Right lobe of liver (tissue), 6 donors: ENCODE measurements around the gene AP1S3. TPM values are rescaled to one million over a fixed set of nuclear protein-coding genes. Genes with fewer than 3 reads are reported as not detected.
A peak's percentile ranks its signal among the peaks of the same experiment; 100 is the strongest.

Experiments used
- ATAC-seq, 4 donors: fragments of 200-7000 bp; cut with Tn5 transposase; one replicate each; pipeline ENCODE4 v1.9.1; 2020; ENCODE audit warnings: mild to moderate bottlenecking in 4 of 4, moderate library complexity in 4 of 4
- DNase-seq, 3 donors: peaks; one replicate each; pipeline ENCODE4 v3.0.0-alpha.2; 2020
- H3K27ac ChIP-seq, 3 donors: fragments of 200-600 bp; one replicate each; pipeline ENCODE4 v1.8.0; 2022
- H3K27me3 ChIP-seq, 2 donors: fragments of 200-600 bp; one replicate each; pipeline ENCODE4 v1.8.0; 2022
- H3K36me3 ChIP-seq, 4 donors: fragments of 200-600 bp; sonication (generic) in 1 of 4; one replicate each; pipeline versions ENCODE4 v1.5.1 to v1.8.0; 2017 to 2022; ENCODE audit warnings: control low read depth in 1 of 4
- H3K4me1 ChIP-seq, 4 donors: fragments of 200-600 bp; sonication (generic) in 1 of 4; one replicate each; pipeline versions ENCODE4 v1.5.1 to v1.8.0; 2017 to 2022; ENCODE audit warnings: control low read depth in 1 of 4
- H3K4me3 ChIP-seq, 3 donors: fragments of 200-600 bp; one replicate each; pipeline ENCODE4 v1.8.0; 2022
- H3K9me3 ChIP-seq, 4 donors: fragments of 200-600 bp; sonication (generic) in 1 of 4; one replicate each; pipeline versions ENCODE4 v1.5.1 to v1.8.0; 2017 to 2022; ENCODE audit warnings: control low read depth in 1 of 4
- POLR2A ChIP-seq: fragments of 450-650 bp; IDR thresholded peaks from one replicate; pipeline ENCODE4 v1.6.1; 2017; ENCODE audit warnings: antibody characterized with exemption, mild to moderate bottlenecking
- WGBS: methylation state at CpG from one replicate; pipeline ENCODE4 v1.1.6; 2018; ENCODE audit warnings: low coverage, low lambda C conversion rate; ENCODE audit not compliant: insufficient coverage; ENCODE audit errors: missing lambda C conversion rate; 5-methylcytosine and 5-hydroxymethylcytosine counted together
- intact Hi-C, 2 donors: fragments of 100-400 bp; cut with DNase I; formaldehyde crosslinking; loops; one replicate each; pipeline versions ENCODE4 v1.11.2 to v1.14.1; 2022
- total RNA-seq, 6 experiments: library from RNA; depleted of rRNA in 2 of 6; stranded (reverse); fragments of >200 nt in 2 of 6; fragmentation: NEBNext Ultra II Directional in 3 of 6; extraction: Animal tissue kit (Norgen Biotek cat#: 25700) in 3 of 6; gene quantifications; one replicate each; pipeline versions ENCODE4 v1.1.0 to v1.2.4, GENCODE V29; 2016 to 2023
- TF ChIP-seq, protein P1 (sequence below), 4 donors: fragments of 200-600 bp in 3 of 4; fragments of 450-650 bp in 1 of 4; IDR thresholded peaks; one replicate each; pipeline versions ENCODE4 v1.5.1 to v1.8.0; 2016 to 2022; ENCODE audit warnings: antibody characterized with exemption in 4 of 4, mild to moderate bottlenecking in 2 of 4
- donor health status: DM: no; HTN: yes; CAD: no.
- donor health status: DM: no; HTN: no; CAD: no.
- donor health status: DM: no; HTN: no; CAD: no.
- donor health status: DM: no; HTN: yes; CAD: no.
- donor health status: DM: no; HTN: yes; CAD: no.

The AP1S3 gene
- total RNA-seq, 6 experiments from 2014 or later: 1.3 to 12.7 (median 3.2) TPM

DNA sequence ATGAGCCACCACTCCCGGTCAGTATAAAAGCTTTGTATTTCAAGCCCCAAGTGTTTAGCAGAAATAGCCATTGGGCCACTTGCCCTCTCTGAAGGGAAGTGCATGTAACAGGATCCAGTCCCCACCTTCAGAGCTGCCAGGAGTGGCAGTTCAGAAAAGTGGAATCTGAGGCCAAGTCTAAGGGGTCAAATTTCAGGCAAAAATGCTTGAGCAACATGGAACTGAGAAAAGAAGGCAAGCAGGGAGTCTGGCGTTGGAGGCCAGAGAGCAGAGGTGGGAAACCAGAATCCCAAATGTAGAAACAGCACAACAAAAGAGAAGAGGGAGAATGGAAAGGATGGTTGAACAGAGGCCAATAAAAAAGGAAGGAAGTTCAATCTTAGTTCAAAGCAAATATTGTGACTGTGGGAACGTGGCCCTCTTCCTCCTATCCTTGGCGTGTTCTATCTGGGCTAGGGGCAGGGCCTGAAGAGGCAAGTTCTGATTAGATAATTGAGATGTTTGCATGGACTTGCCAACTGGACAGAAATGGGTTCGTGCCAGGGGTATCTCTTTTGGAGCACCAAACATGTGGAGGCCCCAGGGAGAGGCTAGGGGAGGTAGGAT, 102.2 kb downstream of the AP1S3 start:
- ATAC-seq (no peak), DNase-seq (no peak)
- intact Hi-C loops: no loop called here
- Histone ChIP-seq H3K9me3 (no peaks in the 10 kb centered on the region), H3K27ac (no peak overlapping the region), H3K4me1 (no peaks in the 10 kb centered on the region), H3K27me3 (no peaks in the 10 kb centered on the region), H3K4me3 (no peak overlapping the region), H3K36me3 (no peaks in the 10 kb centered on the region)
- TF ChIP-seq, protein P1, sequence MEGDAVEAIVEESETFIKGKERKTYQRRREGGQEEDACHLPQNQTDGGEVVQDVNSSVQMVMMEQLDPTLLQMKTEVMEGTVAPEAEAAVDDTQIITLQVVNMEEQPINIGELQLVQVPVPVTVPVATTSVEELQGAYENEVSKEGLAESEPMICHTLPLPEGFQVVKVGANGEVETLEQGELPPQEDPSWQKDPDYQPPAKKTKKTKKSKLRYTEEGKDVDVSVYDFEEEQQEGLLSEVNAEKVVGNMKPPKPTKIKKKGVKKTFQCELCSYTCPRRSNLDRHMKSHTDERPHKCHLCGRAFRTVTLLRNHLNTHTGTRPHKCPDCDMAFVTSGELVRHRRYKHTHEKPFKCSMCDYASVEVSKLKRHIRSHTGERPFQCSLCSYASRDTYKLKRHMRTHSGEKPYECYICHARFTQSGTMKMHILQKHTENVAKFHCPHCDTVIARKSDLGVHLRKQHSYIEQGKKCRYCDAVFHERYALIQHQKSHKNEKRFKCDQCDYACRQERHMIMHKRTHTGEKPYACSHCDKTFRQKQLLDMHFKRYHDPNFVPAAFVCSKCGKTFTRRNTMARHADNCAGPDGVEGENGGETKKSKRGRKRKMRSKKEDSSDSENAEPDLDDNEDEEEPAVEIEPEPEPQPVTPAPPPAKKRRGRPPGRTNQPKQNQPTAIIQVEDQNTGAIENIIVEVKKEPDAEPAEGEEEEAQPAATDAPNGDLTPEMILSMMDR (IDR thresholded peaks at IDR 0.05): no peak
- no peak for TF ChIP-seq POLR2A
- 58% methylated on average over 4 of the region's 5 CpGs for WGBS

GRCh38 chr2:223734346-223734745, 103.0 kb downstream of the AP1S3 start:
- Histone ChIP-seq H3K4me3 (no peak overlapping the region), H3K27me3 (no peaks in the 10 kb centered on the region), H3K27ac (no peak overlapping the region), H3K9me3 (no peaks in the 10 kb centered on the region), H3K36me3 (no peaks in the 10 kb centered on the region), H3K4me1 (no peaks in the 10 kb centered on the region)
- 100% methylated on average over 2 of the region's 2 CpGs for WGBS
- intact Hi-C loops: no loop called here
- ATAC-seq (peak in 1 of 4 donors; percentile 45), DNase-seq (no peak)
- TF ChIP-seq, protein P1 (IDR thresholded peaks at IDR 0.05): no peak
- no peak for TF ChIP-seq POLR2A

- DNase-seq: no peak
- Histone ChIP-seq H3K4me1 (no peaks in the 10 kb centered on the region), H3K4me3 (no peak overlapping the region), H3K27me3 (no peaks in the 10 kb centered on the region), H3K9me3 (no peaks in the 10 kb centered on the region), H3K36me3 (no peaks in the 10 kb centered on the region), H3K27ac (no peak overlapping the region)
- no peak for TF ChIP-seq POLR2A
- TF ChIP-seq, protein P1 (IDR thresholded peaks at IDR 0.05): no peak
- no peak for ATAC-seq
- WGBS: 84% methylated on average over 3 of the region's 3 CpGs
- intact Hi-C loops: no loop called here
These were observed 105.0 kb downstream of the AP1S3 start for GRCh38 chr2:223732346-223732745.

DNA sequence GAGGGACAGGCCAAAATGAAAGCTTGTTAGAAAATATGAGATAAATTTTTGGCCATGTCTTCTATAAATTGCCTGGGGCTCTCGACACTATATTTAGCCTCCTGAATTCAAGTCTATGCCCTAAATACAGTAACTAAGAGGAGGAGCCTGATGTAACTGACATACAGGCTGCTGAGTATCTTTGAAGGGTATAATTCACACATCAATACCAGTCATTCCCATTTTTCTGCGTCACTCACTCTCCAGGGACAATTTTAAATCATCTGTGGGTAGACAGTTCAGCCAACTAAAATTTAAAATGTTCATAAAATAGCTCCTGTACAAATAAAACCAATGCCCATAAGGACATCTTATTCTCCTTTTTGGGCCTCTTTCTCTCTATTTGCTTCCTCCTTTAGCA, 105.9 kb downstream of the AP1S3 start:
- DNase-seq: no peak
- Histone ChIP-seq H3K9me3 (no peaks in the 10 kb centered on the region), H3K36me3 (no peaks in the 10 kb centered on the region), H3K27ac (no peak overlapping the region), H3K4me1 (no peaks in the 10 kb centered on the region), H3K27me3 (no peaks in the 10 kb centered on the region), H3K4me3 (no peak overlapping the region)
- TF ChIP-seq POLR2A: no peak
- TF ChIP-seq, protein P1 (IDR thresholded peaks at IDR 0.05): no peak
- ATAC-seq: no peak
- 60% methylated on average over 2 of the region's 2 CpGs for WGBS
- intact Hi-C loops: no loop called here

GRCh38 chr2:223729781-223730180, 107.6 kb downstream of the AP1S3 start:
- ATAC-seq: no peak
- no peak for TF ChIP-seq POLR2A
- TF ChIP-seq, protein P1 (IDR thresholded peaks at IDR 0.05): no peak
- Histone ChIP-seq H3K36me3 (no peaks in the 10 kb centered on the region), H3K4me1 (no peaks in the 10 kb centered on the region), H3K9me3 (no peaks in the 10 kb centered on the region), H3K4me3 (no peak overlapping the region), H3K27ac (no peak overlapping the region), H3K27me3 (no peaks in the 10 kb centered on the region)
- intact Hi-C loops: no loop called here
- DNase-seq: no peak
- WGBS: 88% methylated on average over 2 of the region's 2 CpGs
